Bronchial epithelial cell (primary cell): ENCODE data around the gene SH2B2. TPM values are rescaled to one million over a fixed set of nuclear protein-coding genes. Genes with fewer than 3 reads are reported as not detected.

Source experiments
- DNase-seq: peaks from one replicate; pipeline ENCODE4 v3.0.0-alpha.2; 2010; ENCODE audit warnings: low read depth
- FAIRE-seq: peaks from 2 replicates; lab custom pipeline; 2011; peaks lifted over from hg19 to GRCh38; lab: Jason Lieb, UNC
- H3K27me3 ChIP-seq: 2 replicates; pipeline ENCODE4 v1.5.1; 2011; ENCODE audit warnings: low read length; ENCODE audit not compliant: control insufficient read depth, insufficient read depth
- H3K36me3 ChIP-seq: 2 replicates; pipeline ENCODE4 v1.5.1; 2011; ENCODE audit warnings: low read length; ENCODE audit not compliant: control insufficient read depth, insufficient read depth
- H3K4me3 ChIP-seq: 2 replicates; pipeline ENCODE4 v1.5.1; 2011; ENCODE audit warnings: mild to moderate bottlenecking, low read depth, low read length, control low read depth
- total RNA-seq: library from RNA; depleted of rRNA; stranded (reverse); fragments of >200 nt; gene quantifications from 2 replicates; pipeline ENCODE4 v1.2.1, GENCODE V29; 2014
- TF ChIP-seq, protein P1 (sequence below): IDR thresholded peaks from 2 replicates; pipeline ENCODE4 v1.5.1; 2011; ENCODE audit warnings: mild to moderate bottlenecking, moderate library complexity, low read length, control low read depth, inconsistent platforms; ENCODE audit not compliant: insufficient read depth, severe bottlenecking

Gene SH2B2
- total RNA-seq, 1 donor from 2014 or later, result 1.8 TPM

- TF ChIP-seq, protein P1, sequence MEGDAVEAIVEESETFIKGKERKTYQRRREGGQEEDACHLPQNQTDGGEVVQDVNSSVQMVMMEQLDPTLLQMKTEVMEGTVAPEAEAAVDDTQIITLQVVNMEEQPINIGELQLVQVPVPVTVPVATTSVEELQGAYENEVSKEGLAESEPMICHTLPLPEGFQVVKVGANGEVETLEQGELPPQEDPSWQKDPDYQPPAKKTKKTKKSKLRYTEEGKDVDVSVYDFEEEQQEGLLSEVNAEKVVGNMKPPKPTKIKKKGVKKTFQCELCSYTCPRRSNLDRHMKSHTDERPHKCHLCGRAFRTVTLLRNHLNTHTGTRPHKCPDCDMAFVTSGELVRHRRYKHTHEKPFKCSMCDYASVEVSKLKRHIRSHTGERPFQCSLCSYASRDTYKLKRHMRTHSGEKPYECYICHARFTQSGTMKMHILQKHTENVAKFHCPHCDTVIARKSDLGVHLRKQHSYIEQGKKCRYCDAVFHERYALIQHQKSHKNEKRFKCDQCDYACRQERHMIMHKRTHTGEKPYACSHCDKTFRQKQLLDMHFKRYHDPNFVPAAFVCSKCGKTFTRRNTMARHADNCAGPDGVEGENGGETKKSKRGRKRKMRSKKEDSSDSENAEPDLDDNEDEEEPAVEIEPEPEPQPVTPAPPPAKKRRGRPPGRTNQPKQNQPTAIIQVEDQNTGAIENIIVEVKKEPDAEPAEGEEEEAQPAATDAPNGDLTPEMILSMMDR, result no peak
- DNase-seq (no peak), FAIRE-seq (no peak)
- H3K36me3 ChIP-seq, result no peaks in the 10 kb centered on the region
- no peak overlapping the region for H3K4me3 ChIP-seq
- H3K27me3 ChIP-seq, result no peaks in the 10 kb centered on the region
Measured at GRCh38 chr7:102270178-102270887, 16.3 kb upstream of the SH2B2 start.

DNA sequence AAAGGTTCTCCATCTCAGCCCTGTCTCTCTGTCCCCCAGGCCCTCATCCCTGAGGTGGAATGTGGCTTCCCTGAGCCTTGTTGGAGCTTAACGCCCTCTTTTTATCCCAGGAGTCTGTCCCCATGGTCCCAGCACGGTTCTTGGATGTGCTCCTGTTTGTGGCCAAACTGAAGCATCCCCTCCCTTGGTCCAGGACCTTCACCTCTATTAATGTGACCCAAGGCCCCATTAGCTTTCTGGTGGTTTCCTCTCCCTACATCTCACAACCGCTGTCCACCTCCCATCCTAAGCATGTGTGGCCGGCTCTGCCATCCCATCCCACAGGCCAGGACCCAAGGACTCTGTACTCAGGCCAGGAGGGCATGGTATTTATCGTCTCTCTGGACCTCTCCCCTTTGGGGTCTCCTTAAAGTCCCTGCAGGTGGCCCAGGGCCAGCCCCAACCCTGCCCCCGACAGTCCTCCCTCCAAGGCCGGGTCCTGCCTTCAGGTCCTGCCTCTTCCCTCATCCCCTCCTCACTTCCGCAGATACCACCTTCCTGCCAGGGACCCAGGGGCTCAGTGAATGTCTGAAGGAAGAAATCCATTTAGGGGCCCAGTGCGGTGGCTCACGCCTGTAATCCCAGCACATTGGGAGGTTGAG lies 15.4 kb upstream of the SH2B2 start:
- TF ChIP-seq, protein P1, result no peak
- H3K27me3 ChIP-seq, result no peaks in the 10 kb centered on the region
- DNase-seq (no peak), FAIRE-seq (peak; percentile 66)
- no peak overlapping the region for H3K4me3 ChIP-seq
- H3K36me3 ChIP-seq, result no peaks in the 10 kb centered on the region

DNA sequence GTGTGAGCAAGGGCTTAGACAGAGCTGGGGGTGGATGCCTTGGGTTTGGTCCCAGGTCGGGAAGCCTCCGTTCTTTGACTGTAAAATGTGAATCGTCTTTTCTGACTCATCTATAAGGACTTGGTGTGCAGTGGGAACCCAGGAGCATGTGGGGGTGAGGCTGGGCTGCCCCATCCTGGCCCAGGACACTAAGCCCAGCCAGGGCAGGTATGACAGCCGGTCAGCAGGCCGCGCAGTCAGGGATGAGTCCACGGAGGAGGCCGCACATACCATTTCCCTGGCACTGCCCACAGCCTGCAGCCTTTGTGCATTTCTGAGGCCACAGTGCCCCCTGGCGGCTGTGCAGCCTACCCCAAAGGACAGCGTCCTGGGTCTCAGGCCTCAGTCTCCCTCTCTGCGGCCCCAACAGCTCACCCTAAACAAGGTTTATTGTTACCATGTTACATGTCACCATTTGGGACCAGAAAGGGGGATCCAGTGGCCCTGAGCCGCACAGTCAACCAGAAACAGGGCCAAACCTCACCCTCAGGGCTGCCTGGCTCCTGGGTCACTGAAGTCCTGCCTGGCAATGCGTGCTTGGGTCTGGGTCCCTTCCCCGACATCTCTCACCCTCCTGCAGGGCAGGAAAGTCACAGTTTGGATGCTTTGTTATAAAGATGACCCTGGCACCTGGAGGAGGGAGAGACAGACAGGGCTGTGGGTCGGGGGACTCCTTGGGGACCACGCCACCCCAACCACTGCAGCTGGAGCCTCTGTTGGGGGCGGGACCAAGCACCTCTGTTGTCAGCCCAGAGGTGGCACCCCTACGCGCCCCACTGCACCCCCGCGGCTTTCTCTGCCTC lies 14.4 kb upstream of the SH2B2 start:
- TF ChIP-seq, protein P1, result peak; percentile 95
- H3K27me3 ChIP-seq, result no peaks in the 10 kb centered on the region
- H3K4me3 ChIP-seq, result no peak overlapping the region
- DNase-seq (peak; percentile 50), FAIRE-seq (no peak)
- no peaks in the 10 kb centered on the region for H3K36me3 ChIP-seq

- Histone ChIP-seq H3K4me3 (no peak overlapping the region), H3K27me3 (no peaks in the 10 kb centered on the region), H3K36me3 (no peaks in the 10 kb centered on the region)
- FAIRE-seq (no peak), DNase-seq (no peak)
- TF ChIP-seq, protein P1, result no peak
Measured at GRCh38 chr7:102272917-102273748, 13.5 kb upstream of the SH2B2 start.
